Neural cell (in vitro differentiated cells): ENCODE results near the gene NAV1. TPM values are rescaled to one million over a fixed set of nuclear protein-coding genes. Genes with fewer than 3 reads are reported as not detected.

Source experiments
- H2AFZ ChIP-seq: fragments of 200-600, 300-800 bp; sonication (generic), shearing (Covaris generic); 2 replicates; pipeline ENCODE4 v1.6.0; 2014; ENCODE audit warnings: low read depth, mild to moderate bottlenecking, antibody characterized with exemption, low read length, moderate library complexity
- H3F3A ChIP-seq: fragments of 200-600 bp; shearing (Covaris generic); 2 replicates; pipeline ENCODE4 v1.6.1; 2016; ENCODE audit warnings: mild to moderate bottlenecking, moderate library complexity, mixed read lengths, antibody characterized with exemption, low read length; ENCODE audit not compliant: insufficient read depth, poor library complexity, severe bottlenecking
- H3K27ac ChIP-seq: fragments of 200-600, 300-800 bp; sonication (generic), shearing (Covaris generic); 2 replicates; pipeline ENCODE4 v1.5.1; 2014; ENCODE audit warnings: mild to moderate bottlenecking, low read length, moderate library complexity
- H3K27me3 ChIP-seq: fragments of 300-800, 200-600 bp; sonication (generic), shearing (Covaris generic); 2 replicates; pipeline ENCODE4 v1.6.0; 2014; ENCODE audit warnings: mild to moderate bottlenecking, low read depth, low read length, moderate library complexity; ENCODE audit not compliant: insufficient read depth
- H3K36me3 ChIP-seq: fragments of 300-800, 200-600 bp; sonication (generic), shearing (Covaris generic); 2 replicates; pipeline ENCODE4 v1.5.1; 2014; ENCODE audit warnings: mild to moderate bottlenecking, antibody characterized with exemption, low read length, moderate library complexity; ENCODE audit not compliant: insufficient read depth
- H3K4me2 ChIP-seq: fragments of 300-800, 200-600 bp; sonication (generic), shearing (Covaris generic); 2 replicates; pipeline ENCODE4 v1.6.0; 2014; ENCODE audit warnings: mild to moderate bottlenecking, low read length
- H3K4me3 ChIP-seq: fragments of 300-800, 200-600 bp; sonication (generic), shearing (Covaris generic); 2 replicates; pipeline ENCODE4 v1.5.1; 2014; ENCODE audit warnings: mild to moderate bottlenecking, low read length, moderate library complexity
- H3K79me2 ChIP-seq: fragments of 200-600 bp; shearing (Covaris generic); replicated peaks from 2 replicates; pipeline ENCODE4 v1.6.0; 2014; ENCODE audit warnings: mild to moderate bottlenecking, low read length, moderate library complexity; ENCODE audit not compliant: insufficient read depth
- H3K9ac ChIP-seq: fragments of 300-800, 200-600 bp; sonication (generic), shearing (Covaris generic); 2 replicates; pipeline ENCODE4 v1.6.1; 2016; ENCODE audit warnings: mild to moderate bottlenecking, low read length, mixed read lengths
- H3K9me2 ChIP-seq: fragments of 200-600 bp; shearing (Covaris generic); 2 replicates; pipeline ENCODE4 v1.6.1; 2016; ENCODE audit warnings: mild to moderate bottlenecking, low read length, mixed read lengths; ENCODE audit not compliant: insufficient read depth
- H3K9me3 ChIP-seq: fragments of 200-600, 300-800 bp; sonication (generic), shearing (Covaris generic); 2 replicates; pipeline ENCODE4 v1.6.1; 2016; ENCODE audit warnings: mild to moderate bottlenecking, mixed run types, low read length, moderate library complexity, mixed read lengths
- H4K20me1 ChIP-seq: fragments of 200-600 bp; shearing (Covaris generic); 2 replicates; pipeline ENCODE4 v1.6.1; 2016; ENCODE audit warnings: mild to moderate bottlenecking, mixed run types; ENCODE audit not compliant: insufficient read depth
- EP300 ChIP-seq: fragments of 450-650 bp; conservative IDR thresholded peaks from 2 replicates; pipeline ENCODE4 v1.6.1; 2014; ENCODE audit warnings: antibody characterized with exemption, mild to moderate bottlenecking, moderate library complexity; ENCODE audit not compliant: poor library complexity, severe bottlenecking
- EZH2 ChIP-seq: fragments of 200-600, 300-800 bp; shearing (Covaris generic), sonication (generic); IDR thresholded peaks from 2 replicates; pipeline ENCODE4 v1.6.1; 2014; ENCODE audit warnings: antibody characterized with exemption, low read length, borderline replicate concordance, mild to moderate bottlenecking; ENCODE audit not compliant: insufficient read depth, poor library complexity, severe bottlenecking
- MXI1 ChIP-seq: fragments of 450-650 bp; conservative IDR thresholded peaks from 2 replicates; pipeline ENCODE4 v1.6.1; 2014; ENCODE audit warnings: antibody characterized with exemption, mild to moderate bottlenecking; ENCODE audit not compliant: poor library complexity, severe bottlenecking
- POLR2AphosphoS5 ChIP-seq: IDR thresholded peaks from 2 replicates; pipeline ENCODE4 v1.6.1; 2012
- RAD21 ChIP-seq: fragments of 450-650 bp; conservative IDR thresholded peaks from 2 replicates; pipeline ENCODE4 v1.6.1; 2014; ENCODE audit warnings: antibody characterized with exemption, mild to moderate bottlenecking, moderate library complexity
- SMC3 ChIP-seq: fragments of 450-650 bp; conservative IDR thresholded peaks from 2 replicates; pipeline ENCODE4 v1.6.1; 2014; ENCODE audit warnings: antibody characterized with exemption, mild to moderate bottlenecking, moderate library complexity; ENCODE audit not compliant: poor library complexity
- TAF1 ChIP-seq: IDR thresholded peaks from 2 replicates; pipeline ENCODE4 v1.6.1; 2012; ENCODE audit warnings: low read depth
- polyA plus RNA-seq: library from polyadenylated mRNA; depleted of rRNA; stranded (reverse); fragments of >200 nt; gene quantifications from 2 replicates; pipeline ENCODE4 v1.2.3, GENCODE V29; 2014
- TF ChIP-seq, protein P1 (sequence below): IDR thresholded peaks from 2 replicates; pipeline ENCODE4 v1.6.1; 2012; ENCODE audit warnings: borderline replicate concordance
- TF ChIP-seq, protein P2 (sequence below): fragments of 450-650 bp; IDR thresholded peaks from 2 replicates; pipeline ENCODE4 v1.5.1; 2014; ENCODE audit warnings: antibody characterized with exemption, mild to moderate bottlenecking, moderate library complexity; ENCODE audit not compliant: poor library complexity, severe bottlenecking

NAV1 gene
- polyA plus RNA-seq, 1 donor from 2014 or later: 33.2 TPM

DNA sequence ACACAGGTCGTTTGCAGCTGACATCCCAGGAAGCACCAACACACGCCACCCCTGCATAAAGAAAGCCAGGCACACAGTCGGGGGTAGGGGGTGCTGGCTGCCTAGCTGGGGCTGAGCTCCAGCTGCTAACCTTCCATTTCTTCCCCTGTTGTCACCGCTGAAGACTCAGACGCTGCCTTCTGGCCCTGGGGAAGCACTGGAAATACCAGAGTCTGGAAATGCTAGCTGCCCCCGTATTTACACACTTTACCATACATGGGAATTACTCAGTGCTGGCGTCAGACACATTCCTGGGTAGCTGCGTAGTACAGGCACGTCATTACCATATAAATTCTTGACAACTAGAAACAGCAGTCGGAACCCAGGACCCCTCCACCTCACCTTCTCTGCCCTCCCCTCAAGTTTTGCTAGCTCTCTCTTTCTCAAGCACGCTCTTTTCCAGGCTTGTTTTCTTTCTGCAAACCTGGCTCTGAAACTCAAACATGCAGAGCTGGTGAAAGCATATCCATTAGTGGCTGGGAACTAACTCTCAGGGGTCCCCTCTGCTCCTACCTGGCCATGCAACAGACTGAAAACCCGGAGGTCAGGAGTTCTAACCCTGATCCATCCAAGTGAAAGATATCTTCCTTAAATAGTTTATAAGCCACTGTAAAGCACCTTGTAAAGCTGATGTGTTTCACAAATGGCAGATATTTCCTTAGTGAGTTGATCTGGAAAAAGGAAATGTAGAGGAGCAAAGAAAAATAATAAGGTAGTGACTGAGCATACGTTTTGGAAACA, 35.3 kb upstream of the NAV1 start:
- H3K79me2 ChIP-seq: no peaks in the 10 kb centered on the region
- no peaks in the 10 kb centered on the region for H3K9me3 ChIP-seq
- H2AFZ ChIP-seq: no peak overlapping the region
- peak overlapping the region; percentile 40 for H3K27ac ChIP-seq
- H3K36me3 ChIP-seq: no peaks in the 10 kb centered on the region
- no peak overlapping the region for H3K4me2 ChIP-seq
- peak overlapping the region; percentile 23 for H3K9ac ChIP-seq
- no peaks in the 10 kb centered on the region for H4K20me1 ChIP-seq
- H3F3A ChIP-seq: no peaks in the 10 kb centered on the region
- peaks cover 17% of the 10 kb centered on the region for H3K27me3 ChIP-seq
- H3K9me2 ChIP-seq: no peaks in the 10 kb centered on the region
- no peak for TF ChIP-seq EP300
- TF ChIP-seq EZH2: no peak
- no peak for TF ChIP-seq RAD21
- TF ChIP-seq POLR2AphosphoS5: peak; percentile 40
- no peak for TF ChIP-seq TAF1
- no peak for TF ChIP-seq MXI1
- TF ChIP-seq, protein P1, sequence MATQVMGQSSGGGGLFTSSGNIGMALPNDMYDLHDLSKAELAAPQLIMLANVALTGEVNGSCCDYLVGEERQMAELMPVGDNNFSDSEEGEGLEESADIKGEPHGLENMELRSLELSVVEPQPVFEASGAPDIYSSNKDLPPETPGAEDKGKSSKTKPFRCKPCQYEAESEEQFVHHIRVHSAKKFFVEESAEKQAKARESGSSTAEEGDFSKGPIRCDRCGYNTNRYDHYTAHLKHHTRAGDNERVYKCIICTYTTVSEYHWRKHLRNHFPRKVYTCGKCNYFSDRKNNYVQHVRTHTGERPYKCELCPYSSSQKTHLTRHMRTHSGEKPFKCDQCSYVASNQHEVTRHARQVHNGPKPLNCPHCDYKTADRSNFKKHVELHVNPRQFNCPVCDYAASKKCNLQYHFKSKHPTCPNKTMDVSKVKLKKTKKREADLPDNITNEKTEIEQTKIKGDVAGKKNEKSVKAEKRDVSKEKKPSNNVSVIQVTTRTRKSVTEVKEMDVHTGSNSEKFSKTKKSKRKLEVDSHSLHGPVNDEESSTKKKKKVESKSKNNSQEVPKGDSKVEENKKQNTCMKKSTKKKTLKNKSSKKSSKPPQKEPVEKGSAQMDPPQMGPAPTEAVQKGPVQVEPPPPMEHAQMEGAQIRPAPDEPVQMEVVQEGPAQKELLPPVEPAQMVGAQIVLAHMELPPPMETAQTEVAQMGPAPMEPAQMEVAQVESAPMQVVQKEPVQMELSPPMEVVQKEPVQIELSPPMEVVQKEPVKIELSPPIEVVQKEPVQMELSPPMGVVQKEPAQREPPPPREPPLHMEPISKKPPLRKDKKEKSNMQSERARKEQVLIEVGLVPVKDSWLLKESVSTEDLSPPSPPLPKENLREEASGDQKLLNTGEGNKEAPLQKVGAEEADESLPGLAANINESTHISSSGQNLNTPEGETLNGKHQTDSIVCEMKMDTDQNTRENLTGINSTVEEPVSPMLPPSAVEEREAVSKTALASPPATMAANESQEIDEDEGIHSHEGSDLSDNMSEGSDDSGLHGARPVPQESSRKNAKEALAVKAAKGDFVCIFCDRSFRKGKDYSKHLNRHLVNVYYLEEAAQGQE: peak; percentile 28
- H3K4me3 ChIP-seq: peak overlapping the region; percentile 11

DNA sequence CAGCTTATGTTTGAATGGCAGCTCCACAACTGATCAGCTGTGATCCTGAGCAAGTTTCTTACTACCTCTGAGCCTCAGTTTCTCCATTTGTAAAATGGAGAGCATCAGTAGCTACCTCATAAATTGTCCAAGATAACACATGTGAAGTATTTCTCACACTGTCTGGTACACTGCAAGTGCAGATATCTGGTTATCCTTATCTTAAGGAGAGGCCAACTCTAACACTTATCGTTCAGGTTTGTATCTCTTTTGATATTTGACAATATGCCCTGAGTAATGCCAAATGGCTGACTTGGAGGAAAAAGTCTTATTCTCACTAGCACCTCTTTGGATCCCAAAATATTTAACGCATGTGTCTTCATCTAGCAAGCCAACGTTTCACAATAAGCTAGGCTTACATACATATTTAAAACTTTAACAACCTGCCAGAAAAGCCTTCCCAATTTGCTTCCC, 34.7 kb upstream of the NAV1 start:
- Histone ChIP-seq H3K9ac (no peak overlapping the region), H3K9me3 (no peaks in the 10 kb centered on the region), H3K4me3 (no peak overlapping the region), H3K79me2 (no peaks in the 10 kb centered on the region), H3K27ac (peak overlapping the region; percentile 40), H2AFZ (no peak overlapping the region), H3K36me3 (no peaks in the 10 kb centered on the region), H3K27me3 (peaks cover 17% of the 10 kb centered on the region), H4K20me1 (no peaks in the 10 kb centered on the region), H3K4me2 (no peak overlapping the region), H3K9me2 (no peaks in the 10 kb centered on the region), H3F3A (no peaks in the 10 kb centered on the region)
- TF ChIP-seq MXI1: no peak
- no peak for TF ChIP-seq POLR2AphosphoS5
- TF ChIP-seq, protein P1: no peak
- no peak for TF ChIP-seq SMC3
- TF ChIP-seq RAD21: no peak
- no peak for TF ChIP-seq TAF1
- TF ChIP-seq, protein P2, sequence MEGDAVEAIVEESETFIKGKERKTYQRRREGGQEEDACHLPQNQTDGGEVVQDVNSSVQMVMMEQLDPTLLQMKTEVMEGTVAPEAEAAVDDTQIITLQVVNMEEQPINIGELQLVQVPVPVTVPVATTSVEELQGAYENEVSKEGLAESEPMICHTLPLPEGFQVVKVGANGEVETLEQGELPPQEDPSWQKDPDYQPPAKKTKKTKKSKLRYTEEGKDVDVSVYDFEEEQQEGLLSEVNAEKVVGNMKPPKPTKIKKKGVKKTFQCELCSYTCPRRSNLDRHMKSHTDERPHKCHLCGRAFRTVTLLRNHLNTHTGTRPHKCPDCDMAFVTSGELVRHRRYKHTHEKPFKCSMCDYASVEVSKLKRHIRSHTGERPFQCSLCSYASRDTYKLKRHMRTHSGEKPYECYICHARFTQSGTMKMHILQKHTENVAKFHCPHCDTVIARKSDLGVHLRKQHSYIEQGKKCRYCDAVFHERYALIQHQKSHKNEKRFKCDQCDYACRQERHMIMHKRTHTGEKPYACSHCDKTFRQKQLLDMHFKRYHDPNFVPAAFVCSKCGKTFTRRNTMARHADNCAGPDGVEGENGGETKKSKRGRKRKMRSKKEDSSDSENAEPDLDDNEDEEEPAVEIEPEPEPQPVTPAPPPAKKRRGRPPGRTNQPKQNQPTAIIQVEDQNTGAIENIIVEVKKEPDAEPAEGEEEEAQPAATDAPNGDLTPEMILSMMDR: no peak
- no peak for TF ChIP-seq EP300
- TF ChIP-seq EZH2: no peak
